SK-N-MC (cell line): ENCODE results near the gene ENTREP1.
"Not testable (repeated sequence)": the region's sequence is repeated elsewhere in the genome, so short reads cannot be mapped to it uniquely, and the experiment has no call there.

Experiments
- DNase-seq: peaks from one replicate; pipeline ENCODE4 v3.0.0-alpha.2; 2011; ENCODE audit warnings: low read depth, low spot score
- H3K27ac ChIP-seq: fragments of 200-600 bp; sonication (generic); 2 replicates; pipeline ENCODE4 v1.5.1; 2016; ENCODE audit warnings: mixed run types
- H3K36me3 ChIP-seq: fragments of 200-600 bp; sonication (generic); 2 replicates; pipeline ENCODE4 v1.6.1; 2017; ENCODE audit warnings: antibody characterized with exemption, low read length, mixed read lengths; ENCODE audit not compliant: insufficient read depth
- H3K4me3 ChIP-seq: fragments of 200-600 bp; sonication (generic); 2 replicates; pipeline ENCODE4 v1.5.1; 2016
- H3K9ac ChIP-seq: fragments of 200-600 bp; sonication (generic); 2 replicates; pipeline ENCODE4 v1.8.0; 2017; ENCODE audit warnings: mixed run types, mixed read lengths; ENCODE audit not compliant: insufficient read length
- H3K9me3 ChIP-seq: fragments of 200-600 bp; sonication (generic); 2 replicates; pipeline ENCODE4 v1.6.1; 2017; ENCODE audit warnings: low read depth, mild to moderate bottlenecking, antibody characterized with exemption, low read length, moderate library complexity, mixed read lengths
- EZH2 ChIP-seq: fragments of 200-600 bp; sonication (generic); IDR thresholded peaks from one replicate; pipeline ENCODE4 v1.6.1; 2017; ENCODE audit warnings: antibody characterized with exemption
- FOXP2 ChIP-seq: optimal IDR thresholded peaks from 2 replicates; pipeline ENCODE3; 2011; ENCODE audit warnings: mild to moderate bottlenecking, moderate library complexity; ENCODE audit not compliant: insufficient read depth; ENCODE audit errors: extremely low read length, control extremely low read depth
- POLR2AphosphoS5 ChIP-seq: IDR thresholded peaks from 2 replicates; pipeline ENCODE4 v1.6.1; 2012; ENCODE audit warnings: mild to moderate bottlenecking, low read depth, low read length, borderline replicate concordance

The ENTREP1 gene

DNA sequence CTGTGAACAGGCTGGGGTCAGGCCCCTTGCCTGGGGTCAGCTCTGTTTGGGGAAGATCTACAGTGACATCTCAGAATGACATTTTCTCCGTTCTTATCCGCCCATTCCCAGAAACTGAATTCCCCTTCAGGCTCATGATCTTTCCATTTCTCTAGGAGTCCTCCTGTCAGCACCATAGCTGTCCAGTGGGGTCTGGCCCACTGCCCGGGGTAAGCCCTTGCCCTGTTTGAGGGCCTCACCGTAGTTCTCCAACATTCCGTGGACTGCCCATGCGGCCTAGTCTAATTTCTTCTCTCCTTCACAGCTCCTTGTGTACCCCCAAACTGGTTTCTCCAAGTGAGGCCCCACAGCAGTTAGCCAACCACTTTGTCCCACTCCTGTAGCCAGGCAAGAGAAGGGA is 68.4 kb downstream of the ENTREP1 start:
- Histone ChIP-seq H3K9ac (no peak overlapping the region), H3K9me3 (no peaks in the 10 kb centered on the region), H3K4me3 (no peak overlapping the region), H3K27ac (no peak overlapping the region), H3K36me3 (no peaks in the 10 kb centered on the region)
- DNase-seq, result no peak
- TF ChIP-seq EZH2 (no peak), POLR2AphosphoS5 (no peak), FOXP2 (no peak)

DNA sequence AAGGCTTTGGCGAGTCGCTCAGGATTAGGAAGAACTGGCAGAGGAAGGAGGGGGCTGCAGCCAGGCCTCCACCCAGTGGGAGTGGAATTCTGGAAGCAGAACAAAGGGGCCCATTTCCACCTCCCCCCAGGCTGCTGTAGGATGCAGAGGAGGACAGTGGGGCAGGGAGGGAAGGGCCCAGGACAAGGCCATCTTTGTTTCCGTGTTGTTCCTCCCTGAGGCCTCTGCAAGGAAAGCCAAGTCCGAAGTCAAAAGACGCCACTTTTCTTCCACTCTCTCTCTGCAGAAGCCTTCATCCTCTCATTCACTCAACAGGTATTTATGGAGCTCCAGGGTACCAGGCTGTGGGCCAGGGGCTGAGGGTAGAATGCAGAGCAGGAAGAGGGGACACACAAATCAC is 70.7 kb downstream of the ENTREP1 start:
- no peaks in the 10 kb centered on the region for H3K9me3 ChIP-seq
- no peak overlapping the region for H3K27ac ChIP-seq
- H3K4me3 ChIP-seq, result no peak overlapping the region
- H3K9ac ChIP-seq, result no peak overlapping the region
- H3K36me3 ChIP-seq, result no peaks in the 10 kb centered on the region
- TF ChIP-seq POLR2AphosphoS5 (no peak), EZH2 (no peak), FOXP2 (no peak)
- no peak for DNase-seq

DNA sequence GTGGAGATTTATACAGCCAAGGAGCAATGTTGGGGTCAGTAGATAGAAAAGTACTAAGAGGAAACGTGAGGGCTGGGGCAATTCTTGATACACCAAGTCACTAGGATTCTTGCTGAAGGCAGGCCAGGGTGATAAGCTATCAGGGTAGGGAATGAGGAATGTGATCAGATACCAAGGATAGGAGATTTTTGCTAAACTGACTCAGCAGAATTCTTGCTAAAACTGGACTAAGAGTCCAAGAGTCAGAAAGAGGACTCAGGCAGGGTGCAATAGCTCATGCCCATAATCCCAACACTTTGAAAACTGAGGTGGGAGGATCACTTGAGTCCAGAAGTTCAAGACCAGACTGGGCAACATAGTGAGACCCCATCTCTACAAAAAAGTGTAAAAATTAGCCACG is 71.7 kb downstream of the ENTREP1 start:
- Histone ChIP-seq H3K4me3 (no peak overlapping the region), H3K36me3 (no peaks in the 10 kb centered on the region), H3K9me3 (no peaks in the 10 kb centered on the region), H3K27ac (no peak overlapping the region), H3K9ac (no peak overlapping the region)
- DNase-seq, result no peak
- TF ChIP-seq POLR2AphosphoS5 (no peak), FOXP2 (no peak), EZH2 (no peak)

DNA sequence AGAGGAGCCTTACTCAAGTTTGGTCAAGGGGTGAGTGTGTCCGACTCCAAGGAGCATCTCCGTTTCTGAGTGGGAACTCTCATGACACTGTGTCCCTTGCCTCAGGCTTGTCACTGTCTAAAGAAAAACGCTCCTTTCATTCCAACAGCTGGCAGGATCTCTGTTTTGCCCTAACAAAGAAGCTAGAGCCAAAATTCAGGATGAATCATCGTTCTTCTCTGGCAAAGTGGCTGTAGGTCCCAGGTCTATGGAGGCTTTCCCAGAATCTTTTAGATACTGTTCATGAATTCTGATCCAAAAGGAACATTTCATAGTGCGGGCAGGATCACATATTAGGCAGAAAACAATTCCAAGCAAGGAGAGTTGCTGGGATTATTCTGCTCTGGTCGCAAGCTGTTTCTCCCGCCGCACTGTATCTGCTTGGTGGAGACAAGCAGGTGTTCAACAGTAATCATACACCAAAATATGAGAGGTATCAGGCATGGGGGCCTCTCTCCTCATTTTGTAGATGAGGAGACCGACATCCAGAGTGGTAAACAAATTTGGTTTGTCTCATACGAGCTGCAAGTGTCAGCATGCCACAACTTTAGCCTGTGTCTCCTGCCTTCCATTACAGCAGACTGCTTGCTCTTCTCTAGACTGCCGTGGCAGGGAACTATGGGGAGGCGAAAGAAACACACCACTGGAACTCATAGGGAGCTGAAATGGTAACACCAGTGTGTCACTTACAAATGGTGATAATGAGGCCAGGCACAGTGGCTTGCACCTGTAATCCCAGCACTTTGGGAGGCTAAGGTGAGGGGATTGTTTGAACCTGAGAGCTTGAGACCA is 72.6 kb downstream of the ENTREP1 start:
- Histone ChIP-seq H3K4me3 (no peak overlapping the region), H3K27ac (no peak overlapping the region), H3K9ac (no peak overlapping the region), H3K9me3 (no peaks in the 10 kb centered on the region), H3K36me3 (no peaks in the 10 kb centered on the region)
- no peak for DNase-seq
- TF ChIP-seq POLR2AphosphoS5 (no peak), FOXP2 (no peak), EZH2 (no peak)

DNA sequence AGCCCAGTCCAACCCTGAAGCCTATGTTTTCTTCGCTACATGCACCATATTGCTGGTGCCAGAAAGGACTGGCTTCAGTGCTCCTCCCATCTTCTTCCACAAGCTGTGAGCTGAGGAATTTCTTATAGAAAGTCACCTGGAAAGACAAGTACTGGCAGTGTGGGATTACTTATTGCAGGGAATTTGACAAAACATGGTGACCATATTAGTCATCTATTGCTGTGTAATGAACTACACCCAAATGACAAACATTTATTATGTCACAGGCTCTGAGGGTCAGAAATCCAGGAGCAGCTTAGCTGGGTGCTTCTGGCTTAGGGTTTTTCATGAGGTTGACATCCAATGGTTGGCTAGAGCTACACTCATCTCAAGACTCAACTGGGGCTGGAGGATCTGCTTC is 75.5 kb downstream of the ENTREP1 start:
- Histone ChIP-seq H3K9ac (no peak overlapping the region), H3K4me3 (no peak overlapping the region), H3K9me3 (no peaks in the 10 kb centered on the region), H3K36me3 (no peaks in the 10 kb centered on the region), H3K27ac (no peak overlapping the region)
- no peak for DNase-seq
- TF ChIP-seq POLR2AphosphoS5 (no peak), FOXP2 (no peak), EZH2 (no peak)

DNA sequence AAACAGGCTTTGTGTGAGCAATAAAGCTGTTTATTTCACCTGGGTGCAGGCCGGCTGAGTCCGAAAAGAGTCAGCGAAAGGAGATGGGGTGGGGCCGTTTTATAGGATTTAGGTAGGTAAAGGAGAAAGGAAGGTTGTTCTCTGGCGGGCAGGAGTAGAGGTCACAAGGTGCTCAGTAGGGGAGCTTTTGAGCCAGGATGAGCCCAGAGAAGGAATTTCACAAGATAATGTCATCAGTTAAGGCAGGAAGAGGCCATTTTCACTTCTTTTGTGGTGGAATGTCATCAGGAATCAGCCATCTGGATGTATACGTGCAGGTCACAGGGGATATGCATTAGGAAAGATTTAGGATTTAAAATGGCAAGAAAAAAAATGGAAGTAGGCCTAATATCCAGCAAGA is 84.9 kb downstream of the ENTREP1 start:
- not testable (repeated sequence) for H3K4me3 ChIP-seq, H3K9me3 ChIP-seq, DNase-seq, H3K36me3 ChIP-seq, H3K9ac ChIP-seq, H3K27ac ChIP-seq

DNA sequence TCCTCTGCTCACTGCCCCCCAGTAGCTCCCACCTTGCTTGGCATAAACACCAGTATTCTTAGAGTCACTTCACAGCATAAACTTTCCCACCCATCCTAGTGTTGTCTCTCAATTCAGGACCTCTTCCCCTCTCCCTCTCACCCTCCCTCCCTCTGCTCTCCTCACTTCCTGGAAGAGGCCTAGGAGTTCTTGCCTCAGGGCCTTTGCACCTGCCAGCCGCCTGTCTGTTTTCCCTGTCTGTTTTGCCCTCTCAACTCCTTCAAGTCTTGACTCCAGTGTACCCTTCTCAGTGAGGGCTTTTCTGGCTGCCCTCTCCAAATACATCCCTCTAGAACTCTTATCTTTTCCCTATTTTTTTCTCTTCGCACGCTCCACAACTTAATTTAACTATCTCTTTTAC is 86.2 kb downstream of the ENTREP1 start:
- H3K9me3 ChIP-seq, result no peaks in the 10 kb centered on the region
- H3K4me3 ChIP-seq, result no peak overlapping the region
- no peak for DNase-seq
- H3K27ac ChIP-seq, result no peak overlapping the region
- H3K36me3 ChIP-seq, result no peaks in the 10 kb centered on the region
- no peak overlapping the region for H3K9ac ChIP-seq
- TF ChIP-seq POLR2AphosphoS5, result no peak
- TF ChIP-seq EZH2, result no peak
- no peak for TF ChIP-seq FOXP2

DNA sequence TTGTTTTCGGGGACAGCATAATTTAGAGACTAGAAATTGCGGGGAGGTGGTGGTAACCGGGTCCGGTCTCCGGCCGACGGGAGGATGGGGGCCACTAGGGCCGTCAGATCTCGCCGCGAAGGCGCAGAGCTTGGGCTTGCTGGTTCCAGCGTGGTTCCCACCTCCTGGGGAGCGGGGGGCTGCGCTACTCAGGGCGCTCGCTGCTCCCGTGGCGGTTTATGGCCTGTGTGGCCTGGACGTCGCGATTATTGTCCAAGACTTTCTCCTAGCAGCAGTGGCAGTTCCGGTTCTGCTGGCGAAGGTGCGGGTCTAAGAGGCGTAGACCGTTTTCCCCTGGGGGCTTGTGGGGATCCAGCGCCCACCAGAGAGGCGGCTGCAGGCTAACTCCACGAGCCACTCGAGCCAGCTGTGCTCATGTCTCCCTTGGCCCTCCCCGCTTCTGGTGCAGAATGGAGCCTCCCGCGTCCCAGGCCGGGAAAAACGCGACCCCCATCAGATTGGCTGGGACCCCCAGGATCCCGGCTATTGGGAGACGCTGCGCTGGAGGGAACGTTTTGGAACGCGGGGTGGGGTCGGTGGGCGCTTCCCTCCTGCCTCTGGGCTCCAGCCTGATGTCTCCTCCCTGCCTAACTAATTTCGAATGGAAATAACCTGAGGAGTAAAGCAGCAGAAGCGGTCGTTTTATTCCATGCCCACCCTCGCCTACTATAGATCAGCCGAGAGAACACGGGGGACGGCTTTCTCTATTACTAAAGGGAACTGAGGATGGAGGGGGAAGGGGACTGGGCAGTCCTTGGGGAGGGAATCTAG is 87.1 kb downstream of the ENTREP1 start:
- TF ChIP-seq POLR2AphosphoS5, result no peak
- TF ChIP-seq FOXP2, result no peak
- no peak for TF ChIP-seq EZH2

DNA sequence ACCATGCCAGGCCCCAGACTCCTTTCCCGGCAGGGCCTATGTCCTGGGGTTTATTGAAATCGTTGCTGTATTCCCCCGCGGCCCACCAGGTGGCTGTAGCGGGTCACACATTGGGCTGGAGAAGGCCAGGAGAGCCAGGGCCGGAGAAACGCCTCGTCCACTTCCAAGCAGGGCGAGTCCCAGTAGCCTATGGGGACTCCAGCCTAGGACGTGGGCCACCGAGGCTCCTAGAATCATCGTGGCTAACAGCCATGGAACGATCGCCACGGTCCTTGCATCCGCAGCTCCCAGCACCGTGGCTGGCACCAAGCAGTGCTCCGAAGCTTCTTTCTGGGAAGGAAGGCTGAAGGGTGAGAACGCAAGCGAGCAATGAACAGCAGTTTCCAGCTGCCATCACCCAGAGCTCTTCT is 87.7 kb downstream of the ENTREP1 start:
- no peak overlapping the region for H3K4me3 ChIP-seq
- DNase-seq, result no peak
- no peaks in the 10 kb centered on the region for H3K9me3 ChIP-seq
- no peak overlapping the region for H3K9ac ChIP-seq
- no peak overlapping the region for H3K27ac ChIP-seq
- TF ChIP-seq POLR2AphosphoS5 (no peak), FOXP2 (no peak), EZH2 (no peak)
- H3K36me3 ChIP-seq, result no peaks in the 10 kb centered on the region

More for the DNA sequence above, 87.1 kb downstream of the ENTREP1 start:
- no peak for DNase-seq
- no peak overlapping the region for H3K9ac ChIP-seq
- no peak overlapping the region for H3K4me3 ChIP-seq
- H3K36me3 ChIP-seq, result no peaks in the 10 kb centered on the region
- H3K27ac ChIP-seq, result no peak overlapping the region
- no peaks in the 10 kb centered on the region for H3K9me3 ChIP-seq
